NCI-H128 (cell line): ENCODE data around the gene ELOF1.
"Not testable (repeated sequence)": the region's sequence is repeated elsewhere in the genome, so short reads cannot be mapped to it uniquely, and the experiment has no call there.

Experiments
- DNase-seq: peaks from one replicate; lab custom pipeline; 2025; ENCODE audit not compliant: unreplicated experiment; lab: John Stamatoyannopoulos, UW

Gene ELOF1

GRCh38 chr19:11570039-11570462 lies 11.0 kb upstream of the ELOF1 start:
- DNase-seq: no peak

DNA sequence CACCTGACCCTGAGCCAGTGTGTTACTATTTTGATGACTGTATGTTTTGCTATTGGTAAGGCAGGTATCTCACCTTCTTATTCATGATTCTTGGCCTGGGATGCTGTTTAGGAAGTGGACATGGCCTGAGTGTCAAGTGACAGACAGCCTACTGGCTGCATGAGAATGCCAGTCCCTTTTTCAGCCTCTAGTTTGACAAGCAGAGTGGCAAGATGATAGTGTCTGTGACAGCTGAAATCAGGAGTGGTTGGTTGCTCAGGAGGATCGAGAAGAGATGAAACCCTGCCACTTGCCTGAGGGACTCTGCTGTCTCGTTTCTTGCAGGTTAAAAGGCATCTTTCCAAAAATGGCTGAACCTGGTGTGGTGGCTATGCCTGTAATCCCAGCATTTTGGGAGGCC lies 7.1 kb upstream of the ELOF1 start:
- DNase-seq: no peak

- DNase-seq: not testable (repeated sequence)
Observed at GRCh38 chr19:11565649-11565980, 6.6 kb upstream of the ELOF1 start.

DNA sequence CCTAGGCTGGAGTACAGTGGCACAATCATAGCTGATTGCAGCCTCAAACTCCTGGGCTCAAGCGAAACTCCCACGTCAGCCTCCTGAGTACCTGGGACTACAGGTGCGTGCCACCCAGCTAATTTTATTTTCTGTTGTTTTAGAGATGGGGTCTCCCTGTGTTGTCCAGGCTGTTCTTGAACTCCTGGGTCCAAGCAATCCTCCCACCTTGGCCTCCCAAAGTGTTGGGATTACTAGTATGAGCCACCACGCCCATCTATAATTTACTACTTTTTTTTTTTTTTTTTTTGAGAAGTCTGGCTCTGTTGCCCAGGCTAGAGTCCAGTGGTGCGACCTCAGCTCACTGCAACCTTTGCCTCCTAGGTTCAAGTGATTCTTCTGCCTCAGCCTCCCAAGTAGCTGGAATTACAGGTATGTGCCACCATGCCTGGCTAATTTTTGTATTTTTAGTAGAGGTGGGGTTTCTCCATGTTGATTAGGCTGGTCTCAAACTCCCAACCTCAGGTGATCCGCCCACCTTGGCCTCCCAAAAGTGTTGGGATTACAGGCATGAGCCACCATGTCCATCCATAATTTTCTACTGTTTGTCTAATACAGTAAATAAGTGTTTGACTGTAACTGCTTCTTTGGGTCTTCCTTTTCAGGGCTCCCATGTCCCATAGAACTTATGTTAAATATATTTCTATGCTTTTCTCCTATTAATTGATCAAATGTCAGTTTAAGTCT lies 5.2 kb upstream of the ELOF1 start:
- DNase-seq: not testable (repeated sequence)

GRCh38 chr19:11563532-11563931 lies 4.5 kb upstream of the ELOF1 start:
- DNase-seq: no peak

- DNase-seq: peak; percentile 60
Observed at GRCh38 chr19:11560404-11561051, 1.5 kb upstream of the ELOF1 start.

- DNase-seq: no peak
Observed at GRCh38 chr19:11556634-11557420, 2.2 kb downstream of the ELOF1 start.

DNA sequence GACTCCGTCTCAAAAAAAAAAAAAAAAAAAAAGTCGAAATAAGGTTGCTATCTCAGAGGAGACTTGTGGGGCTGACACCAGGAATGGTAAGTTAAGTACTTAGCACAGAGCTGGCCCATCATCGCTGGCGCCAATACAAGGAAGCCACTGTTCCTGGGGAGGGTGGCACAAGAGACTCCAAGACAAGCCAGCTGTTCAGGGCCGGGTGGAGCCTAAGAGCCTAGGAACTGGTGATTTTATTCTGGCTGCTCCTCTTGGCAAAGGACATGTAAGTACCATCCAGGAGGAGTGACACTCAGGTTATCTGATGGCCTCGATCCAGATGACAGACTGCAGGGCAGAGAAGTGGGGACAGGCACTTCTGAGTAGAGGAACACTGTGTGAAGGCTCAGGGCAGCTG lies 3.8 kb downstream of the ELOF1 start:
- DNase-seq: no peak

DNA sequence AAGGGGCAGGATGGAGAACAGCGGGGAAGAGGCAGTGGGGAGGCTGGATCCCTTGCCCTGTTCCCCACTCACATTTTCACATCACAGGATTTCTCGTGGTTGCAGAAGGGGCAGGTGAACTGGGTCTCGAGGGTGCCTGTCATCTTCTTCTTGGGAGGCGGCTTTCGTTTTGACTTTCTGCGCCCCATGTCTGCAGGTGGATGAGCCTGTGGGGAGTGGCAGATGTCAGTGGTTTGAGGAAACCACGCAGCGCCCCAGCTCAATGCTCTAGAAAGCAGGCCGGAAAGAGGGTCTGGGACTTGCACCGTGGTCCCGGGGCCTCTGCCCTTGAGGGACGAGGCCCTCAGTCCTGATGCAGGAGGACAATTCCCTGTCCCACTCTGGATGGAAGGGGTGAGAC lies 4.9 kb downstream of the ELOF1 start:
- no peak for DNase-seq

DNA sequence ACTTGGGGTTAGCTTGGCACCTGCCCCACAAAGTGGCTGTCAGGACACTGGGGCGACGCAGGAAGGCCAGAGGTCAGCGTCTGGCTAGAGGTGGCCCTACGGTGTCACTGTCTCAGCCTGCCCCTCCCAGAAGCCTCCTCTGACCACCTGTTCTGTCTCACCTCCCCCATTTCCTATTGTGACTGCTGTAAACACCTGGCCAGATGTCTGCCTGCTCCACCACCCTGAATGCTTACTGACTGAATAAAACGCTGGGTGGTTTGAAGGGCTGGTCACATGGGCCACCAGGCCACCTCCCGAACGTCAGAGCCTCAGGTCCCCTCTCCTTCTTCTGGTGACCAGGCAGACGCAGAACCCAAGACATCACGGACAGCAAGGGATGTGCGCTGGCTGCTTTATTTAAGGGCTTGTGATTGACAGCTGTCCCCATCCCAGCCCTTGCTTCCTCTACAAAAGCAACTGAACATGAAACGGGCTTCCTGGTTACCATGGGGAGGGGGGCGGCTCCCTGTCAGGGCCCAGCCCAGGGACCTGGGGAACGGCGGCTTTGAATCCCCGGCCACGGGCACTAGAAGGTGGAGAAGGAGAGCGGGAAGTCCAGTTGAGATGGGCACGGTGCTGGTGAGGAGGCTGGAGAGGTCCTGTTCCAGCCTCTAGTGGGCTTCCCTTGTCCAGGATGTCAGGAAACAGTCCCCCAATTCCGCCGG lies 6.2 kb downstream of the ELOF1 start:
- no peak for DNase-seq

- no peak for DNase-seq
Observed at GRCh38 chr19:11551603-11552235, 7.3 kb downstream of the ELOF1 start.

DNA sequence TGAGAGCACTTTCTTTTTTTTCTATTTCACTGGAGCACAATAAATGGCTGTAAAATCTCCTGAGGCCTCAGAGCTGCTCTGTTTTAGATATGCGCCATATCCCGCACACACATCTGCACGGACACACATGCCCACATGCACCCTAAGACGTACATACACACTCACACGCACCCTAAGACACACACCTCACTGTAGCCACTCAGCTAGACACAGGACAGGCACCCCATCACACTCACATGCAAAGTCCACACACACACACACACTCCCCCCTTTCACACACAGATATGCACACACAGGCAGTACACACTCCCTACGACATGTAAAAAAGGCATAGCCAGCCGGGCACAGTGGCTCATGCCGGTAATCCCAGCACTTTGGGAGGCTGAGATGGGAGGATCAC lies 8.8 kb downstream of the ELOF1 start:
- DNase-seq: no peak

- no peak for DNase-seq
Observed at GRCh38 chr19:11549386-11549953, 9.6 kb downstream of the ELOF1 start.

DNA sequence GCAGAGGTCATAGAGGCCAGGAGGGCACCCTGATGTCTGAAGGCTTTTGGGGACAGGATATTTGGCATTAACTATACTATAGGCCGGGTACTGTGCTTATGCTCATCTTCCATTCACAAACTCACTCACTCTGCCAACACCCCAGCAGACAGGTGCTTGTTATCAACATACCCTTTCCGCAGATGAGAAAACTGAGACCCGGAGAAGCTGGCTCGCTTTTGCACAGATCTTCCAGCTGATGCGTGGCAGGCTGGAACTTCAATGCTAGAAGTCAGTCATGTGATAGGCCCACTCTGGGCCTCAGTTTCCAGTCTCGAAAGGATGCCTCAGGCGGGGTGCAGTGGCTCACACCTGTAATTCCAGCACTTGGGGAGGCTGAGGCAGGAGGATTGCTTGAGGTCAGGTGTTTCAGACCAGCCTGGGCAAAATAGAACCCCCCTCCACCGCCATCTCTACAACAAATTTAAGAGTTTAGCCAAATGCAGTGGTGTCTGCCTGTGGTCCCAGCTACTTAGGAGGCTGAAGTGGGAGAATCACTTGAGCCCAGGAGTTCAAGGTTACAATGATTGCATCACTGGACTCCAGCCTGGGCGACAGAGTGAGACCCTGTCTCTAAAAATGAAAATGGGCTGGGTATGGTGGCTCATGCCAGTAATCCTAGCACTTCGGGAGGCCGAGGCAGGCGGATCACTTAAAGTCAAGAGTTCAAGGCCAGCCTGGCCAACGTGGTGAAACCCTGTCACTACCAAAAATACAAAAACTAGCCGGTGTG lies 10.9 kb downstream of the ELOF1 start:
- DNase-seq: no peak

DNA sequence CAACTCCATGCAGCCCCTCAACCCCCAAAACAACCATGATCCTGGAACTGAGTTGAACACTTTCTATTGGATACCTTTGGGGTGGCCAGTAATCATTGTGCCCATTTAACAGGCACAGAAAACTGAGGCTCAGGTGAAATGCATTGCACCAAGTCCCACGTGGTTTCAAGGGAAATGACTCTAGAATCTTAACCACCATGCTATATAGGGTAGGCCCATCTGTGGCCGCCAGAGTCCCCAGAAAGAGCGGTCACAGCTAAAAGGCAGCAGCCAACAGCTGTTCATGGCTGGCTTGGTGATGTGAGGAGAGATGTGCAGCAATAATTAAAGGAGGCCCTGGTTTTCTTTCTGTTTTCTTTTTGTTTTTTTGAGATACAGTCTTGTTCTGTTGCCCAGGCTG lies 17.8 kb downstream of the ELOF1 start:
- DNase-seq: no peak

GRCh38 chr19:11540645-11541044 lies 18.4 kb downstream of the ELOF1 start:
- DNase-seq: no peak

GRCh38 chr19:11539495-11540365 lies 19.3 kb downstream of the ELOF1 start:
- DNase-seq: no peak

DNA sequence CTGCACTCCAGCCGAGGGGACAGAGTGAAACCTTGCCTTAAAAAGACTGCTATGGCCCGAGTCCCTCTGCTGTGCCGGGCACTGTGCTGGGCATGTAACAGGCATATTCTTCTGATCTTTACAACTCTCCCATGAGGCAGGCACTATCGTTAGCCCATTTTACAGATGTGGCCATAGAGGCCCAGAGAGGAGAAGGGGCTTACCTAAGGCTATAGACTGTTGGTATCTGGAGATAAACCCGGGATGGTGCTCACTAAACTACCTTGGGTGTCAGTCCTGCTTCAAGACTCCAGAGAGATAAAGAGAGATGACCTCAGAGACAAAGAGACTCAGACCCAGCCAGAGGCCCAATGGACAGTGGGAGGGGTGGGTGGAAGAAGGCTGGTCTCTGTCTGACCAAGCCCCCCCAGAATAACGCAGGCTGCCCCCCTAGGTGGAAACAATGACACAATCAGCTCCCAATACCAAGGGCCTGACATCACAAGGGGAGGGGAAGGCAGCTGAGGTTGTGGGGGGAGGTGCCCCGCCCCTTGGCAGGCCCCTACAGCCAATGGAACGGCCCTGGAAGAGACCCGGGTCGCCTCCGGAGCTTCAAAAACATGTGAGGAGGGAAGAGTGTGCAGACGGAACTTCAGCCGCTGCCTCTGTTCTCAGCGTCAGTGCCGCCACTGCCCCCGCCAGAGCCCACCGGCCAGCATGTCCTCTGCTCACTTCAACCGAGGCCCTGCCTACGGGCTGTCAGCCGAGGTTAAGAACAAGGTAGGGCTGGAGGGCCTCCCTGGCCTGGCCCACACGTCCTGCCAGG lies 20.6 kb downstream of the ELOF1 start, which contains the start of gene CNN1:
CNN1 (plus strand) TSS at position 620 of the 805 bp plus-strand sequence; CDS start at position 697, 77 bp downstream.
- no peak for DNase-seq
